IMR-90 (cell line): Measurements from ENCODE around the gene CCM2. TPM values are rescaled to one million over a fixed set of nuclear protein-coding genes. Genes with fewer than 3 reads are reported as not detected.

Experiments used
- ATAC-seq: fragments of 200-7000 bp; cut with Tn5 transposase; 2 replicates; pipeline ENCODE4 v1.9.1; 2020; ENCODE audit warnings: low read depth, mild to moderate bottlenecking, moderate library complexity
- BruUV-seq: library from RNA; stranded (reverse); fragments of 400-500 nt; replicated peaks from 2 replicates; lab custom pipeline; 2021; lab: Mats Ljungman, UMichigan
- CTCF ChIA-PET: fragments of 300-600 bp; formaldehyde crosslinking; extraction: SDS; loops from one replicate; lab custom pipeline; 2021; ENCODE audit warnings: antibody characterized with exemption; lab: Yijun Ruan, JAX
- POLR2A ChIA-PET: fragments of 300-600 bp; sonication (Branson Sonifier 250); formaldehyde crosslinking; loops from one replicate; lab custom pipeline; 2022; ENCODE audit warnings: antibody characterized with exemption; ENCODE audit not compliant: unreplicated experiment; lab: Charles Lee
- DNase-seq: peaks from one replicate; pipeline ENCODE4 v3.0.0; 2013
- H2AFZ ChIP-seq: replicated peaks from 2 replicates; pipeline ENCODE3; 2013; ENCODE audit warnings: low read length, mild to moderate bottlenecking; ENCODE audit not compliant: poor library complexity
- H2AK5ac ChIP-seq: 2 replicates; pipeline ENCODE4 v1.6.1; 2013; ENCODE audit warnings: low read depth, low read length, inconsistent platforms
- H2AK9ac ChIP-seq: replicated peaks from 2 replicates; pipeline ENCODE3; 2013; ENCODE audit warnings: mild to moderate bottlenecking, low read depth, low read length, moderate library complexity; ENCODE audit not compliant: poor library complexity
- H2BK120ac ChIP-seq: 2 replicates; pipeline ENCODE4 v1.6.1; 2013; ENCODE audit warnings: low read depth, low read length, inconsistent platforms
- H2BK15ac ChIP-seq: 3 replicates; pipeline ENCODE4 v1.6.1; 2013; ENCODE audit warnings: low read depth, low read length, inconsistent platforms
- H2BK20ac ChIP-seq: 2 replicates; pipeline ENCODE4 v1.6.1; 2013; ENCODE audit warnings: low read depth, mild to moderate bottlenecking, inconsistent platforms, low read length, moderate library complexity
- H2BK5ac ChIP-seq: 2 replicates; pipeline ENCODE4 v1.6.1; 2013; ENCODE audit warnings: mild to moderate bottlenecking, low read depth, low read length, inconsistent platforms; ENCODE audit not compliant: poor library complexity, severe bottlenecking
- H3K14ac ChIP-seq: replicated peaks from 2 replicates; pipeline ENCODE4 v1.6.1; 2013; ENCODE audit warnings: low read depth, low read length, inconsistent platforms
- H3K18ac ChIP-seq: 2 replicates; pipeline ENCODE4 v1.6.1; 2013; ENCODE audit warnings: low read depth, low read length, control low read depth
- H3K23ac ChIP-seq: 2 replicates; pipeline ENCODE4 v1.6.1; 2013; ENCODE audit warnings: low read depth, low read length, inconsistent platforms
- H3K27ac ChIP-seq: 2 replicates; pipeline ENCODE4 v1.5.1; 2013; ENCODE audit warnings: mild to moderate bottlenecking, control low read depth, low read length; ENCODE audit not compliant: insufficient read depth
- H3K27me3 ChIP-seq: 2 replicates; pipeline ENCODE4 v1.6.1; 2013; ENCODE audit warnings: low read length; ENCODE audit not compliant: control insufficient read depth, insufficient read depth
- H3K36me3 ChIP-seq: 2 replicates; pipeline ENCODE4 v1.6.1; 2013; ENCODE audit warnings: low read length, mixed read lengths; ENCODE audit not compliant: control insufficient read depth, insufficient read depth
- H3K4ac ChIP-seq: 2 replicates; pipeline ENCODE4 v1.6.1; 2013; ENCODE audit warnings: low read depth, low read length, inconsistent platforms
- H3K4me1 ChIP-seq: 2 replicates; pipeline ENCODE4 v1.6.1; 2013; ENCODE audit warnings: low read length, mixed read lengths; ENCODE audit not compliant: control insufficient read depth, insufficient read depth
- H3K4me2 ChIP-seq: 2 replicates; pipeline ENCODE4 v1.6.1; 2013; ENCODE audit warnings: low read depth, mild to moderate bottlenecking, control low read depth, low read length, moderate library complexity
- H3K4me3 ChIP-seq: 2 replicates; pipeline ENCODE4 v1.5.1; 2013; ENCODE audit warnings: low read depth, mild to moderate bottlenecking, control low read depth, low read length, moderate library complexity; ENCODE audit not compliant: insufficient read depth
- H3K56ac ChIP-seq: 2 replicates; pipeline ENCODE4 v1.6.1; 2013; ENCODE audit warnings: low read length, inconsistent platforms; ENCODE audit not compliant: insufficient read depth; ENCODE audit errors: extremely low read depth
- H3K79me1 ChIP-seq, 2 experiments: 2 replicates each; pipeline ENCODE4 v1.6.1; 2013; ENCODE audit warnings: low read length in 2 of 2, inconsistent platforms in 1 of 2, low read depth in 1 of 2
- H3K9ac ChIP-seq: 2 replicates; pipeline ENCODE4 v1.6.1; 2013; ENCODE audit warnings: low read depth, low read length, control low read depth
- H3K9me1 ChIP-seq: 2 replicates; pipeline ENCODE4 v1.6.1; 2013; ENCODE audit warnings: low read length, inconsistent platforms; ENCODE audit not compliant: insufficient read depth
- H3K9me3 ChIP-seq: 2 replicates; pipeline ENCODE4 v1.6.1; 2013; ENCODE audit warnings: low read length; ENCODE audit not compliant: control insufficient read depth, insufficient read depth
- H4K20me1 ChIP-seq: 2 replicates; pipeline ENCODE4 v1.6.1; 2013; ENCODE audit warnings: low read length, inconsistent platforms; ENCODE audit not compliant: insufficient read depth
- H4K5ac ChIP-seq: 2 replicates; pipeline ENCODE4 v1.6.1; 2013; ENCODE audit warnings: mild to moderate bottlenecking, low read depth, low read length, control low read depth
- H4K8ac ChIP-seq, 2 experiments: 2 replicates each; pipeline ENCODE4 v1.6.1; 2013; ENCODE audit warnings: low read depth in 2 of 2, low read length in 2 of 2, control low read depth in 1 of 2, inconsistent platforms in 1 of 2
- H4K91ac ChIP-seq: 2 replicates; pipeline ENCODE4 v1.6.1; 2013; ENCODE audit warnings: low read depth, low read length, inconsistent platforms; ENCODE audit not compliant: insufficient read depth
- BHLHE40 ChIP-seq: fragments of 150-350 bp; IDR thresholded peaks from 2 replicates; pipeline ENCODE4 v1.6.1; 2016; ENCODE audit warnings: mild to moderate bottlenecking, low read depth, low read length
- CEBPB ChIP-seq: IDR thresholded peaks from 2 replicates; pipeline ENCODE4 v1.6.1; 2012; ENCODE audit warnings: low read depth, low read length, improper control_type of control experiment
- CHD1 ChIP-seq: IDR thresholded peaks from 2 replicates; pipeline ENCODE4 v1.6.1; 2012; ENCODE audit warnings: low read depth, low read length, improper control_type of control experiment
- FOS ChIP-seq: fragments of 150-350 bp; IDR thresholded peaks from 2 replicates; pipeline ENCODE4 v1.6.1; 2016; ENCODE audit warnings: low read depth, low read length
- MAZ ChIP-seq: IDR thresholded peaks from 2 replicates; pipeline ENCODE4 v1.6.1; 2012; ENCODE audit warnings: low read depth, mild to moderate bottlenecking, low read length, improper control_type of control experiment, moderate library complexity, borderline replicate concordance
- MXI1 ChIP-seq: IDR thresholded peaks from 2 replicates; pipeline ENCODE4 v1.6.1; 2012; ENCODE audit warnings: low read depth, mild to moderate bottlenecking, low read length, moderate library complexity, borderline replicate concordance
- NFE2L2 ChIP-seq: fragments of 150-350 bp; IDR thresholded peaks from 2 replicates; pipeline ENCODE4 v1.6.1; 2016; ENCODE audit warnings: low read depth, mild to moderate bottlenecking, low read length
- POLR2A ChIP-seq: IDR thresholded peaks from 2 replicates; pipeline ENCODE4 v1.6.1; 2012; ENCODE audit warnings: mild to moderate bottlenecking, low read depth, low read length
- RAD21 ChIP-seq: IDR thresholded peaks from 2 replicates; pipeline ENCODE4 v1.6.1; 2012; ENCODE audit warnings: low read length, improper control_type of control experiment
- RCOR1 ChIP-seq: IDR thresholded peaks from 2 replicates; pipeline ENCODE4 v1.6.1; 2012; ENCODE audit warnings: mild to moderate bottlenecking, low read length, improper control_type of control experiment; ENCODE audit not compliant: insufficient replicate concordance
- RFX5 ChIP-seq: IDR thresholded peaks from 2 replicates; pipeline ENCODE4 v1.8.0; 2012; ENCODE audit warnings: low read depth, mild to moderate bottlenecking, low read length, moderate library complexity
- SMC3 ChIP-seq: fragments of 150-350 bp; IDR thresholded peaks from 2 replicates; pipeline ENCODE4 v1.6.1; 2016; ENCODE audit warnings: low read depth, mild to moderate bottlenecking, antibody characterized with exemption, low read length, moderate library complexity
- WGBS, 2 experiments: methylation state at CpG; one replicate each; pipeline versions ENCODE4 v1.1.5 to v1.1.7; 2013; ENCODE audit warnings: missing lambda C conversion rate in 2 of 2; ENCODE audit not compliant: insufficient read length in 1 of 2; ENCODE audit errors: extremely low coverage in 2 of 2; 5-methylcytosine and 5-hydroxymethylcytosine counted together
- dilution Hi-C: fragments of 300-500 bp; cut with HindIII; formaldehyde crosslinking; loops from one replicate; pipeline ENCODE4 v1.14.3; 2018; ENCODE audit warnings: low sequenced_read_pairs; ENCODE audit not compliant: unreplicated experiment
- in situ Hi-C: fragments of 300-500 bp; cut with MboI; formaldehyde crosslinking; loops from 3 replicates; pipeline ENCODE4 v1.14.3; 2019; ENCODE audit warnings: low sequenced_read_pairs, inconsistent platforms, mixed read lengths
- intact Hi-C: fragments of 100-400 bp; cut with micrococcal nuclease; formaldehyde crosslinking; loops from 2 replicates; pipeline ENCODE4 v1.10.0; 2022
- polyA plus RNA-seq, 3 experiments: library from polyadenylated mRNA; depleted of rRNA; stranded (reverse); fragments of >200 nt; gene quantifications; 2 replicates each; pipeline ENCODE4 v1.2.3, GENCODE V29; 2012; ENCODE audit warnings: low replicate concordance in 1 of 3
- total RNA-seq: library from RNA; depleted of rRNA; stranded (reverse); fragments of >200 nt; gene quantifications from 2 replicates; pipeline ENCODE4 v1.2.3, GENCODE V29; 2012
- TF ChIP-seq, protein P1 (sequence below): fragments of 150-350 bp; IDR thresholded peaks from 2 replicates; pipeline ENCODE4 v1.6.1; 2017; ENCODE audit warnings: mild to moderate bottlenecking, antibody characterized with exemption, low read length, low read depth
- TF ChIP-seq, protein P2 (sequence below): fragments of 150-350 bp; IDR thresholded peaks from 2 replicates; pipeline ENCODE4 v1.6.1; 2016; ENCODE audit warnings: low read depth, mild to moderate bottlenecking, low read length, moderate library complexity, borderline replicate concordance
- TF ChIP-seq, protein P3 (sequence below): conservative IDR thresholded peaks from 2 replicates; pipeline ENCODE4 v1.5.1; 2012; ENCODE audit warnings: mild to moderate bottlenecking, low read depth, low read length, improper control_type of control experiment

The CCM2 gene
- total and polyA plus RNA-seq, 2 of the 4 experiments (the other 2 are of a cell fraction): 65.2 to 78.5 TPM

DNA sequence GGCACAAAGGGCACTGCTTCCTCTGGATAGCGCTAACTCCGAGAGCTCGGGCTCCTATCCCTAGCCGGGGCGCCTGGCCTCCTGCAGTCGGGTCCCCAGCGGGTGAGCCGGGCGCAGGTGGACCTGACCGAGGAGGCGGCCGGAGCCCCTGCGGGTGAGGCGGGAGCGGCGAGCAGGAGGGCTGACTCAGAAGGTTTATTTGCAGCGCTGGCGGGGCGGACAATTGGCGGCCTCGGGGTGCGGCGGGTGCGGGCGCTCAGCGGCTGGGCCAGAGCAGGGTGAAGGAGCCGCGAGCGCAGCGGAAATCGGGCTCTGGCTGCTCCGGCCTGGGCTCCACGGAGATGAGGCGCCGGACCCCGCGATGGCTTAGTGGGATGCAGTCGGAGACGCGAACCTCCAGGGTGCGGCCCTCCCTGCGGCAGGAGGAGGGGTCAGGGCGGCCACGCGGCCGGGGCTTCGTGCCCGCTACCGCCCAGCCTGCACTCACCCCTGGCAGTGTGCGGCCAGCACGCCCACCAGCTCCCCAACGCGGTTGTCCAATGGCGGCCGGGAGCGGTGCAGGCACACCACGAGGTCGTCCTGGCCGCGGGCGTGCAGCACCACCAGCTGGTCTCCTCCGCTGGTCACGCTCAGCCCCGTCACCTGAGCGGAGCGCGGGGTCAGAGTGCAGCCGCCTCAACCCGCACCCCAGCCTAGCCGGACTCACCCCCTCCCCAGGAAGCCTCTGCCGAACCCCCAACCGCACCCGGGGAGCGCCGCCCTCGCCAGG is 37.3 kb upstream of the CCM2 start:
- Histone ChIP-seq H4K91ac (no peak overlapping the region), H4K20me1 (no peaks in the 10 kb centered on the region), H2BK15ac (no peak overlapping the region), H3K56ac (no peak overlapping the region), H2AK9ac (no peak overlapping the region), H3K27me3 (peaks cover 28% of the 10 kb centered on the region), H3K23ac (no peak overlapping the region), H3K9me1 (no peaks in the 10 kb centered on the region), H2BK120ac (no peak overlapping the region), H3K79me1 (no peaks in the 10 kb centered on the region), H4K8ac (peak overlapping the region in 1 of 2 experiments; percentile 49; a peak in 1 of 4 replicates), H3K27ac (no peak overlapping the region), H2AFZ (peak overlapping the region; percentile 90), H3K4ac (no peak overlapping the region), H3K4me2 (peak overlapping the region; percentile 86), H2BK5ac (no peak overlapping the region), H2AK5ac (no peak overlapping the region), H3K4me1 (peaks cover 5% of the 10 kb centered on the region; the same call in 1 of the 2 replicates), H4K5ac (no peak overlapping the region), H3K18ac (no peak overlapping the region), H3K36me3 (no peaks in the 10 kb centered on the region), H3K14ac (no peak overlapping the region), H3K9me3 (no peaks in the 10 kb centered on the region), H3K4me3 (peak overlapping the region; percentile 34), H2BK20ac (no peak overlapping the region), H3K9ac (no peak overlapping the region)
- DNase-seq: no peak
- intact Hi-C loops (no loop called here), in situ Hi-C loops (loop anchor here (10.0 kb wide), 1 partner anchor 172 kb away; no protein-coding TSS in a partner anchor), dilution Hi-C loops (no loop called here)
- peak; percentile 85 for ATAC-seq
- ChIA-PET POLR2A (no interaction called here), CTCF (interaction anchor here (0.8 to 1.0 kb wide), 2 partner anchors 10 to 115 kb away, joined by 3 read pairs; no protein-coding TSS in a partner anchor)
- WGBS, 2 experiments: 6% methylated on average over 43 of the region's 76 CpGs; no CpG with 5 or more reads in 1 of the 2 experiments
- no TSS peak for BruUV-seq
- TF ChIP-seq BHLHE40: no peak
- TF ChIP-seq CHD1: no peak
- TF ChIP-seq, protein P1, sequence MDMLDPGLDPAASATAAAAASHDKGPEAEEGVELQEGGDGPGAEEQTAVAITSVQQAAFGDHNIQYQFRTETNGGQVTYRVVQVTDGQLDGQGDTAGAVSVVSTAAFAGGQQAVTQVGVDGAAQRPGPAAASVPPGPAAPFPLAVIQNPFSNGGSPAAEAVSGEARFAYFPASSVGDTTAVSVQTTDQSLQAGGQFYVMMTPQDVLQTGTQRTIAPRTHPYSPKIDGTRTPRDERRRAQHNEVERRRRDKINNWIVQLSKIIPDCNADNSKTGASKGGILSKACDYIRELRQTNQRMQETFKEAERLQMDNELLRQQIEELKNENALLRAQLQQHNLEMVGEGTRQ: no peak
- TF ChIP-seq NFE2L2: no peak
- no peak; the same call in 1 of the 2 replicates for TF ChIP-seq RAD21
- TF ChIP-seq, protein P2, sequence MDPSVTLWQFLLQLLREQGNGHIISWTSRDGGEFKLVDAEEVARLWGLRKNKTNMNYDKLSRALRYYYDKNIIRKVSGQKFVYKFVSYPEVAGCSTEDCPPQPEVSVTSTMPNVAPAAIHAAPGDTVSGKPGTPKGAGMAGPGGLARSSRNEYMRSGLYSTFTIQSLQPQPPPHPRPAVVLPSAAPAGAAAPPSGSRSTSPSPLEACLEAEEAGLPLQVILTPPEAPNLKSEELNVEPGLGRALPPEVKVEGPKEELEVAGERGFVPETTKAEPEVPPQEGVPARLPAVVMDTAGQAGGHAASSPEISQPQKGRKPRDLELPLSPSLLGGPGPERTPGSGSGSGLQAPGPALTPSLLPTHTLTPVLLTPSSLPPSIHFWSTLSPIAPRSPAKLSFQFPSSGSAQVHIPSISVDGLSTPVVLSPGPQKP: no peak
- no peak for TF ChIP-seq SMC3
- no peak for TF ChIP-seq POLR2A
- no peak for TF ChIP-seq FOS
- TF ChIP-seq RFX5: no peak
- TF ChIP-seq MXI1: no peak
- TF ChIP-seq MAZ: no peak
- no peak for TF ChIP-seq RCOR1
- TF ChIP-seq, protein P3, sequence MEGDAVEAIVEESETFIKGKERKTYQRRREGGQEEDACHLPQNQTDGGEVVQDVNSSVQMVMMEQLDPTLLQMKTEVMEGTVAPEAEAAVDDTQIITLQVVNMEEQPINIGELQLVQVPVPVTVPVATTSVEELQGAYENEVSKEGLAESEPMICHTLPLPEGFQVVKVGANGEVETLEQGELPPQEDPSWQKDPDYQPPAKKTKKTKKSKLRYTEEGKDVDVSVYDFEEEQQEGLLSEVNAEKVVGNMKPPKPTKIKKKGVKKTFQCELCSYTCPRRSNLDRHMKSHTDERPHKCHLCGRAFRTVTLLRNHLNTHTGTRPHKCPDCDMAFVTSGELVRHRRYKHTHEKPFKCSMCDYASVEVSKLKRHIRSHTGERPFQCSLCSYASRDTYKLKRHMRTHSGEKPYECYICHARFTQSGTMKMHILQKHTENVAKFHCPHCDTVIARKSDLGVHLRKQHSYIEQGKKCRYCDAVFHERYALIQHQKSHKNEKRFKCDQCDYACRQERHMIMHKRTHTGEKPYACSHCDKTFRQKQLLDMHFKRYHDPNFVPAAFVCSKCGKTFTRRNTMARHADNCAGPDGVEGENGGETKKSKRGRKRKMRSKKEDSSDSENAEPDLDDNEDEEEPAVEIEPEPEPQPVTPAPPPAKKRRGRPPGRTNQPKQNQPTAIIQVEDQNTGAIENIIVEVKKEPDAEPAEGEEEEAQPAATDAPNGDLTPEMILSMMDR: no peak
- TF ChIP-seq CEBPB: no peak
